GM13976 (cell line): ENCODE results near the gene FNDC3B.
"Not testable (repeated sequence)": the region's sequence is repeated elsewhere in the genome, so short reads cannot be mapped to it uniquely, and the experiment has no call there.

Experiments used
- DNase-seq: peaks from one replicate; pipeline ENCODE4 v3.0.0; 2012; ENCODE audit warnings: low spot score
- in situ Hi-C: fragments of 300-500 bp; cut with MboI; formaldehyde crosslinking; loops from one replicate; pipeline ENCODE4 v1.12.0; 2022; ENCODE audit warnings: low sequenced_read_pairs, mixed read lengths, inconsistent platforms; ENCODE audit not compliant: unreplicated experiment
- TF ChIP-seq, protein P1 (sequence below): IDR thresholded peaks from 2 replicates; pipeline ENCODE4 v1.5.1; 2012; ENCODE audit warnings: borderline replicate concordance, mild to moderate bottlenecking; ENCODE audit not compliant: insufficient read depth; ENCODE audit errors: extremely low read depth, missing control alignments, control extremely low read depth

The FNDC3B gene

DNA sequence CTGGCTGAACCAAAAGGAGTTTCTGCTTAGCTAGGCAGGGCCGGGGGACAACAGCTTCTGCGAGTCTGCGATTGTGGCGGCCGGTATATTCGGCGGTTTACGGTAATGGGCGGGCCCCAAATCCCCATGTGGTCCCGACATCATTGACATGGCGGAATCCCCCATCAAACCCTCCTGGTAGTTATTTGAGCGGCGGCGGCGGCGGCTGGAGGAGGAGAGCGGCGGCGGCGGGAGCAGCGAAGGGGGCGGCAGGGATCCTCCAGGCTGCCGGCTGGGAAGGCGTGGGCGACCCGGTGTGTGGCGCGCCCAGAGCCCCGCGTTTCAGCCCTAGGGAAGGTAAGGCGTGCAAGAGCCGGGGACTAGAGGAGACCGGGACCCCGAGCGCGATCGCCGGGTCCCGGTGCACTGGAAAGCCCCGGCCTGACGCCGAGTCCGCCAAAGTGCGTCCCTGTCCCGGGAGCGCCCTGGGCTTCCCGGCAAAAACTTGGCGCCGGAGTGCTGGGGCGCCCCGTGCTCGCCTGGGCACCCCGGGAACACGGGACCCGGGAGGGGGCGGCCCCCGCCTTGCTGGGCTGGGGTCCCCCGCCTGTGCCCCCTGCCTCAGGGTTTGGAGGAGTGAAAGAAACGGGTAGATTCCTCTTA lies at the start of gene FNDC3B:
Gene FNDC3B (plus strand): TSS at position 143 of the 642 bp plus-strand sequence. CDS start 72,902 bp downstream, outside the sequence.
- TF ChIP-seq, protein P1, sequence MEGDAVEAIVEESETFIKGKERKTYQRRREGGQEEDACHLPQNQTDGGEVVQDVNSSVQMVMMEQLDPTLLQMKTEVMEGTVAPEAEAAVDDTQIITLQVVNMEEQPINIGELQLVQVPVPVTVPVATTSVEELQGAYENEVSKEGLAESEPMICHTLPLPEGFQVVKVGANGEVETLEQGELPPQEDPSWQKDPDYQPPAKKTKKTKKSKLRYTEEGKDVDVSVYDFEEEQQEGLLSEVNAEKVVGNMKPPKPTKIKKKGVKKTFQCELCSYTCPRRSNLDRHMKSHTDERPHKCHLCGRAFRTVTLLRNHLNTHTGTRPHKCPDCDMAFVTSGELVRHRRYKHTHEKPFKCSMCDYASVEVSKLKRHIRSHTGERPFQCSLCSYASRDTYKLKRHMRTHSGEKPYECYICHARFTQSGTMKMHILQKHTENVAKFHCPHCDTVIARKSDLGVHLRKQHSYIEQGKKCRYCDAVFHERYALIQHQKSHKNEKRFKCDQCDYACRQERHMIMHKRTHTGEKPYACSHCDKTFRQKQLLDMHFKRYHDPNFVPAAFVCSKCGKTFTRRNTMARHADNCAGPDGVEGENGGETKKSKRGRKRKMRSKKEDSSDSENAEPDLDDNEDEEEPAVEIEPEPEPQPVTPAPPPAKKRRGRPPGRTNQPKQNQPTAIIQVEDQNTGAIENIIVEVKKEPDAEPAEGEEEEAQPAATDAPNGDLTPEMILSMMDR, result no peak
- in situ Hi-C loops, result no loop called here

DNA sequence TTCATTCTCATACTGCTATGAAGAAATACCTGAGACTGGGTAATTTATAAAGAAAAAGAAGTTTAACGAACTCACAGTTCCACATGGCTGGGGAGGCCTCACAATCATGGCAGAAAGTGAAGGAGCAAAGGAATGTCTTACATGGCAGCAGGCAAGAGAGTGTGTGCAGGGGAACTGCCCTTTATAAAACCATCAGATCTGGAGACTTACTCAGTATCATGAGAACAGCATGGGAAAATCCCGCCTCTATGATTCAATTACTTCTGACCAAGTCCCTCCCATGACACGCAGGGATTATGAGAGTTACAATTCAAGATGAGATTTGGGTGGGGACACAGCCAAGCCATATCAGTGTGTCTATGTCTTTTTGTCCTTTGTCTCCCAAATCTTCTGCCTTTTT lies 49.1 kb upstream of the FNDC3B start:
- in situ Hi-C loops, DNase-seq: not testable (repeated sequence)

More for the DNA sequence above, at the start of gene FNDC3B:
- peak; percentile 88 for DNase-seq

DNA sequence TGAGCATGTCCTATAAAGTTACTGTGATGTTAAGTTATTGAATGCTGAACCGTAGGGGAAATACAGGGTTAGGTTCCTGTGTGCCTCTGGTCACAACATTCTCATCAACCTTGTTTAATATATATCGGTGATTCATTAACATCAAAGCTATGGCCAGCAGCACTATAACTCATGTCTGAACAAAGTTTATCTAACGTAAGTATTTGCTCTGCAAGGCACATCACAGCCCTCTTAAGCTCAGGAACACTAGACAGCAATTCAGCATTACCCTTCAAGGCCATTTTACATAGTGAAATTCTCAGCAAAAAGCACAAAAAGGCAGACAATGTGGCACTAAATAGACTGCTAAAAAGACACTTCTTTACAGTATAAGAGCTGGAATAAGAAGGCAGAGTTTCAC lies 48.2 kb upstream of the FNDC3B start:
- in situ Hi-C loops, result no loop called here
- TF ChIP-seq, protein P1, result no peak
- DNase-seq, result no peak

DNA sequence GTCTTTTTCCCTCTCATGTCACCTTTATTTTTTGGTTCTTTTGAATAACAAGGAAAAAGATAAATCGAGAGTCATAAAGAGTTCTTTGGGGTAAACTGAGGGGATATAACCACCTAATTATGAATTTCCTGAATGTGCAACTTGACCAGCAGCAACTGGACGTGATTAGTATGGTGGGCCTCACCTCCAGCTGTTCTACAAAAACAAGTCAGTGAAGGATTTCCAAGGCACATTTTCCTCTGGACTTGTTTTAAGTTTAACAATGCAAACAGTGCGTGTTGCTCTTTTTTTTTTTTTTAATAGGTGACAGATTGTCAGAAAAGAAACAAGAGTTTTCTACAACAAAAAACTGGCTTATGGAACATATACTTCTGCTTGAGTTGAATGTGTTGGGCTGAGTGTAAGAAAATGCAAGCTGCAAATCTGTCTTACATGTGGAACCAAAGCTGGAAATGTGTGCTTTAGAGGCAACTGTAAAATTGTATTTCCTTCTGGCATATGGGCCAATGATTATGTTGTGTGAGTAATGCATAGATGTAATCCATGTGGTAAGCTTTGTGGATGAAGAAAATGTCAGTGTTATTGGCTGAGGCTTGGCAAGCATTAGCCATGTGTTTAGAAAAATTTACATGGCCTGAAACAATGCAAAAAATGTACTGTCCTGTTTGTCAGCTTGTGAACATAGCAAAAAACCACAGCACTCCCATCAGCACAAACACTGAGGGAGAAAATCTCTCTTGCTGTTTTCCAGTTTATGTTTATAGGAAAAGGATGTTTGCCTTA lies 44.5 kb upstream of the FNDC3B start:
- no peak for DNase-seq
- in situ Hi-C loops, result no loop called here
- TF ChIP-seq, protein P1, result no peak

DNA sequence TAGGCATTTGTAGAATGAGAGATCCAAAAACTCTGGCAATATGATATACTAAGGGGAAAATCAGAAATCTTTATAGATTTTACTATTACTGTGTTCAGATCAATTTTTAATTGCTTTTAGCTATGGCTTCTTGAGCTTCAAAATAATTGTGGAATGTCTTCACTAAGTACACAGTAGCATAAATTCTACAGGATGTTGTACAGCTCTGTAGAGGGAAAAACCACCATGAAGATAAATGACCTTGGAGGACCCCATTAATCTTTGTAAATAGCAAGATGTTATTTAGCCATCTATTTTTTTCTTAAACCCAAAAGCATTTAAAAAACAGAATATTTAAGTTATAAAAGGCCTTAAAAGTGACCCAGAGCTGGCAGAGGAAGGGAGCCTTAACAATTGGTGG lies 43.9 kb upstream of the FNDC3B start:
- TF ChIP-seq, protein P1, result no peak
- in situ Hi-C loops, result no loop called here
- DNase-seq, result no peak

DNA sequence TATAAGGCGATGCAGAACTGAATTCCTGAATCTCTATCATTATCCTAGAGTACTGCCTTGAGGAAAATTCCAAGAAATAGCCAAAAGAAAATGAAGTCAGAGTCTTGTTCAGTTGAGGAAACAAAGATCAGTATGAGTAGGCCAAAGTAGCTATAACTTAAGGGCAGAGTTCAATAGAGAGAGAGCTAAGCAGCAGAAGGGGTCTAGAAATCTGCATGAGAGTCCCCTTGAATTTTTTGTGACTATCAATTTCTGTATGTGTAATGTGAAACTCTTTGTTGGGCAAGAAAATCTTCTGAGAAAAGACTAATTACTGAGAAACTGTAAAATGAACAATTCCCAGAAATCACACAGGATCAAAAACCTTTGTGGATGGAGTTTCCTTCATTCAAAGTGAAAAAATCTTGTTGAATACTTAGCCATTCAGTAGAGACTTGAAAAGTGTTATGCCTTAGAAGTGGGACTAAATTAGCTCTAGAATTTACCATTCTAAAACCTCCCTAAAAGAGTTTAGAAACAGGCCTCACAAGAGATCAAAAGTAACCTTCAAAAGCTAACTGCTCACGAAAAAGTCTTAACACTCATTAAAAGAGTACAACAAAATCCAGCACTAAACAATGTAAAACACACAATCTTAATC lies 43.1 kb upstream of the FNDC3B start:
- TF ChIP-seq, protein P1, result no peak
- DNase-seq, result no peak
- in situ Hi-C loops, result no loop called here

DNA sequence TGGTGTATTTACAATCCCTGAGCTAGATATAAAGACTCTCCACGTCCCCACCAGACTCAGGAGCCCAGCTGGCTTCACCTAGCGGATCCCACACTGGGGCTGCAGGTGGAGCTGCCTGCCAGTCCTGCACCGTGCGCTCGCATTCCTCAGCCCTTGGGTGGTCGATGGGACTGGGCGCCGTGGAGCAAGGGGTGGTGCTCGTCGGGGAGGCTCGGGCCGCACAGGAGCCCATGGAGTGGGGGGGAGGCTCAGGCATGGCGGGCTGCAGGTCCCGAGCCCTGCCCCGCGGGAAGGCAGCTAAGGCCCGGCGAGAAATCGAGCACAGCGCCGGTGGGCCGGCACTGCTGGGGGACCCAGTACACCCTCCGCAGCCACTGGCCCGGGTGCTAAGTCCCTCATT lies 40.6 kb upstream of the FNDC3B start:
- DNase-seq, in situ Hi-C loops: not testable (repeated sequence)

DNA sequence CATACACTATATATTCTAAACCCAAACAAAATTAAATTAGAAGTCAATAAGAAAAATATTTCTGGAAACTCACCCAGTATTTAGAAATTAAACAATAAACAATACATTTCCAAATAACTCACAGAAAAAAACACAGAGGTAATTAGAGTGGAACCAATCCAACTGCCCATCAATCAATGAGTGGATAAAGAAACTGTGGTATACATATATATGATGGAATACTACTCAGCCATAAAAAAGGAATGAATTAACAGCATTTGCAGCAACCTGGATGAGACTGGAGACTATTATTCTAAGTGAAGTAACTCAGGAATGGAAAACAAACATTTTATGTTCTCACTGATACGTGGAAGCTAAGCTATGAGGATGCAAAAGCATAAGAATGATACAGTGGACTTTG lies 37.8 kb upstream of the FNDC3B start:
- in situ Hi-C loops, result not testable (repeated sequence)

More for the DNA sequence above, 37.8 kb upstream of the FNDC3B start:
- DNase-seq, result not testable (repeated sequence)
